GM21619 (cell line): ENCODE data around the gene CYP11A1.
"Not testable (repeated sequence)": the region's sequence is repeated elsewhere in the genome, so short reads cannot be mapped to it uniquely, and the experiment has no call there.

Experiments used
- ATAC-seq: cut with Tn5 transposase; IDR thresholded peaks from one replicate; pipeline ENCODE4 v1.9.1; 2021; ENCODE audit not compliant: unreplicated experiment

CYP11A1 gene

DNA sequence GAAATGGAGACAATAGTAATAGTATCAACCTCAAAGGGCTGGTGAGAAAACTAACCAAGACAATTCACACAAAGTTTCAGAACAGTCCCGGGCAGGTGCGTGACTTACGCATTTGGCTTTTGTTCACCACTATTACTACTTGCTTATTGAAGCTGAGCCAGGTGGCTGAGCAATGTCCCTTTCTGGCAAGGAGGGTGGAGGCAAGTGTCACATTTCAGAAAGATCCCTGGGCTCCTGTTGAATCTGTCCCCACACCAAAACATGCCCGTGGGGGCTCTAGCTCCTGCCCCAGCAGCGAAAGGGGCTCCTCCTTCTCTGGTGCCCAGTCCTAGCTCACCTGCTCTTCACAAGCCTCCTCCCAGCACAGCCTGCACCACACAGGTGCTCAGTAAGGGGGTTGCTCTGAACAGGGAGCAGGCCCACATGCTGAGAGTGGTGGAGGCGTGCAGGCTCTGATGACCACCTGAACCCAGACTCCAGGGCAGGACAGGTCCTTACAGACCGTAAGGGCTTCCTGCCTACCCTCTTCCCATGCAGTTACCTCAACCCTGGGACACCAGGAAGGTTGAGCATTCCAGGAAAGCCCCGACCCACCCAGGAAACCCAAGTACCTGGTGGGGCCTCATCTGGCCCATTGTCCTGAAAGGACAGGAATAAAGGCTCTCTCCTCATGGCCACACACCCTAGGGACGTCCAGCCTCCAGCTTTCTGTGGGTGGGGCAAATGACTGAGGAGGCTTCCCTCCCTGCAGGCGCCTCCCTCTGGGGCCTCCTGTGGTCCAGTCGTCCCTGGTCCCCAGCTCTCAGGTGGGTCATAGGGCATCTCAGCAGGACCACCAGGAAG, 33.7 kb upstream of the CYP11A1 start:
- ATAC-seq: no peak

GRCh38 chr15:74400313-74400860, 32.9 kb upstream of the CYP11A1 start:
- no peak for ATAC-seq

DNA sequence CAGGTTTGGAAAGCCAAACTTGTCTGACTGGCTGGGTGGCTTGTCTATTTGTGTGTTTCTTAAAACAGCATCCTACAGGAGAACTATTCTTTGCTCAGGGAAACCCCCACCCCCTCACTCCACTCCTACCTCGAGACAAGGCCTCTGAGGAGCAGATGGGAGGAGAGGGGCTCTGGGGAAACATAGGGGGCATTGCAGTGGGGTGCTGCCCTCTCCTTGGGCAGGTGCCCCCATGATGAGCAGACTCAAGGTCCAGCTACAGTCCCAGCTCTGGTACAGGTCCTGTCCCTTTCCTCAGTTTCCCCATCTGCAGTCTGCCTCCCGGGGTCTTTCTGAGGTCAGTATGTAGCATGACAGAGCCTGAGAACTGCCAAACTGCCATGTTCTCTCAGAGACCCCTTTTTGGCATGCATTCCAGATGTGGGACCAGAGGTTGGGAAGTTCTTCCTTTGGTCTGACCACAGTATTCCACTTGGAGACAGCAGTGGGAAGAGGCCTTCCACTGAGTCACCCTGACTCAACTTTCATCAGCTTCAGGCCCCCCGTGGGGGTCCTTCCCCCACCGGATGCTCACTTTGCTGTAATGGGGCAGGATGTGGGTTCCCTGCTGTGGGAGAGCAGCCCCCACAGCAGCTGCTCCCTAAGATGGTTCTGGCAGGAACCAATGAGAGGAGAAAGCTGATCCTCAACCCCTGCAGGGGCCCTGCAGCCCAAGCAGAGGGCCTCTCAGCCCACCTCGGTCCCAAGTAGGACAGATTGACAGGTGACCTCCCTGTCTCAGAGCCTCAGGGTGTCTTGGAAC, 32.3 kb upstream of the CYP11A1 start:
- ATAC-seq: no peak

GRCh38 chr15:74399100-74399499, 31.7 kb upstream of the CYP11A1 start:
- ATAC-seq: no peak

DNA sequence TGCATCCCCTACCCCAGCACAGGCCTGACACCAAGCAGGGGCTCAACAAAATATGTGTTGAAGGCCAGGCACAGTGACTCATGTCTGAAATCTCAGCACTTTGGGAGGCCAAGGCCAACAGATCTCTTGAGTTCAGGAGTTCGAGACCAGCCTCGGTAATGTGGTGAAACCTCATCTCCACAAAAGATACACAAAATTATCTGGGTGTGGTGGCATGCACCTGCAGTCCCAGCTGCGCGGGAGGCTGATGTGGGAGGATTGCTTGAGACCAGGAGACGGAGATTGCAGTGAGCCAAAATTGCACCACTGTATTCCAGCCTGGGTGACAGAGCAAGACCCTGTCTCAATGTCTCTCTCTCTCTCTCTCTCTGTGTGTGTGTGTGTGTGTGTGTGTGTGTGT, 30.7 kb upstream of the CYP11A1 start:
- no peak for ATAC-seq

DNA sequence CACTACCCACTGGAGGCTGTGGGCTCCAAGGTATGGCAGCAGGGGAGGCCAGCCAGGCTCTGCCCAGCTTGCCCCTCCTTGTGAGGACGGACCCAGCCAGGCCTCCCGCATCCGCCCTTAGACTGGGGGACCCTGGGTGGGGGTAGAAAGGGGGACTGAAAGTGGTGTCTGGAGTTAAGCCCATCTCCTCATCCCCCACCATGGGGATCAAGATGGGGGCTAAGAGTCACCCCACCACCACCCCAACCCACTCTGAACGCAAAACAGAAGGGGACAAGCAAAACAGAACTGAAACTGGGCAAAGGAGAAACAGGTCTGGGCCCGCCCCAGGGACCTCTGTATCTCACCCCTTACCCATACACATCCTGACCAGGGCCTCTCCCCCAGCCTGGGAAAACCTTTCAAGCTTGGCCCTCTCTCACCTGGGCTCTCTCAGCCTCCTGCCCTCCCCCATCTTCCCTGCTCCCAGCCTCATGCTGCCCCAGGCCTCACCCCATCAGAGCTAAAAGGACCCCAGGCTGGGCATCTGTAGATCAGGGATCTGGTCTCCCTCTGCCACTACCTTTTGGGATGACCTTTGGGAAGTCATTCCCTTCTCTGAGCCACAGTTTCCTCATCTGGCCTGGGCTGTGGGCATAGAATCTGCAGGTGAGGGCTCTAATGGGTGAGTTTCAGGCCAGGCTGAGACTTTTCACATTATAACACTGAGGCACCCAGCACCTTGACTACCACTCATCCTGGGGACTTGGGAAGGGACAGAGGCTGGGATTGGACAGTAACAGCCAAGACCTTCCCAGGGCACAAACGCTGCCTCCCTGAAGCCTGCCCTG, 30.0 kb upstream of the CYP11A1 start:
- peak; percentile 16 for ATAC-seq

DNA sequence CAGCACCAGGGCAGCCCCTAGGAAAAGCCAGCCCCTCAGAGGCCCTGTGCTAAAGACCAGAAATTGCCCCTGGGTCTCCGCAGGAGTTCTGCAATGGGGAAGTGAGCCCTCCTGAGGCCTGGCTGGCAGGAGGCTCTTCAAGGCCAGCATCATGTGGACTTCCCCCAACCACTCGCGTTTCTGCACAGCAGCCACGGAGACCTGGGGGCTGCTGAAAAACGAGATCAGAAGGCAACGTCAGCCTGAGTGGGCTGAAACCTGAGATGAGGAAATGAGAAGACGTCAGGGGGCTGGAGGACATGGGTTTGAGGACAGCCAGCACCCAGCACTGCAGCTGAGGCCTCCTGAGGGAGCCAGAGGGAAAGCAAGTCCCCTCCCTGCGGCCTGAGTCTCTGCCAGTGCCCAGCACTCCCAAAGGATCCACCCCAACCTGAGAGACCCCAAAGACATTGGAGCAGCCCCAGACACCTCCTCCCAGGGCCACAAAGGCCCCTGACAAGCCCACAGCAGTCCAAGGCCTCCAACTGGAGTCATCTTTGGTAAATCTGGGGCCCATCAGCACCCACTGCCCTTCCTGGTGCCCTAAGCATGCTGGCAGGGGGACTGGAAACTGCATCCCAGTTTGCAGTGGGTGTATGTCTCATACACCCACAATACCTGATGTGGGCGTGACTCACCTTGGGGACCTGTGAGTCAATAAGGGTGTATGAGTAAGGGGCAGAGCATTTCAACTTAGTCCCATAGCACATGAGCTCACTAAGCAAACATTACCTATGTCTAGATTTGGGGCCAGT, 29.2 kb upstream of the CYP11A1 start:
- ATAC-seq: peak; percentile 32

DNA sequence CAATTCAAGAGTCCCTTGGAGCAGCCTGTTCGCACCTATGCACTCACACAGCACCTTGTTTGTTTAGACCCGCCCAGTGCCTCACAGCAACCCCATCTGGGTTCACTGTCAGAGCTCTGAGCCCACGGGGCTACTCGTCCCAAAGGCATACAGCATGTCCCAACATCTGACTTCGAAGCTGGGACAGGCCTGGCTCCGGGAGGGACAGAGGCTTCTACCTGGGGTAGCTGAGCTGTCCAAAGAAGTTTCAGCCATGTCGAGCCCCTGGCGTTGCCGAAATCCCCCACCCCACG, 28.6 kb upstream of the CYP11A1 start:
- no peak for ATAC-seq

- no peak for ATAC-seq
Observed at GRCh38 chr15:74395319-74396145, 28.1 kb upstream of the CYP11A1 start.

GRCh38 chr15:74394090-74394846, 26.8 kb upstream of the CYP11A1 start:
- no peak for ATAC-seq

GRCh38 chr15:74393423-74393822, 26.0 kb upstream of the CYP11A1 start:
- ATAC-seq: no peak

- ATAC-seq: no peak
Observed at GRCh38 chr15:74392902-74393301, 25.5 kb upstream of the CYP11A1 start.

DNA sequence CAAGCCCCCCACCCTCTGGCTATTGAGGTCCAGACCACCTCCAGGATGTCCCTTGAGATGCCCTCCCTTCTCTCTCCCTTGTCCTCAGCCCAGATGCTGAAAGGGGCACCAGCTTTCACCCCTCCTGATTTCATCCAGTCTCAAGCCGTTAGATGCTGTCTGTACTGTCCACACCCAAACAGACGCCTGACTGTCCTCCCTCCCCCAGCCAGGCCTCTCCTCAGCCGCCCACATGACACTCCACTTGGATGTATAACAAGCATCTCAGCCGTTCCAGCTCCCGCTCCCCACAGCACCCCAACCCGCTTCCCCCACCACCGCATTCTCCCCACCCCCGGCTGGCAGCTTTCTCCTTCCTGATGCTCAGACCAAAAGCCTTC, 25.0 kb upstream of the CYP11A1 start:
- ATAC-seq: no peak

DNA sequence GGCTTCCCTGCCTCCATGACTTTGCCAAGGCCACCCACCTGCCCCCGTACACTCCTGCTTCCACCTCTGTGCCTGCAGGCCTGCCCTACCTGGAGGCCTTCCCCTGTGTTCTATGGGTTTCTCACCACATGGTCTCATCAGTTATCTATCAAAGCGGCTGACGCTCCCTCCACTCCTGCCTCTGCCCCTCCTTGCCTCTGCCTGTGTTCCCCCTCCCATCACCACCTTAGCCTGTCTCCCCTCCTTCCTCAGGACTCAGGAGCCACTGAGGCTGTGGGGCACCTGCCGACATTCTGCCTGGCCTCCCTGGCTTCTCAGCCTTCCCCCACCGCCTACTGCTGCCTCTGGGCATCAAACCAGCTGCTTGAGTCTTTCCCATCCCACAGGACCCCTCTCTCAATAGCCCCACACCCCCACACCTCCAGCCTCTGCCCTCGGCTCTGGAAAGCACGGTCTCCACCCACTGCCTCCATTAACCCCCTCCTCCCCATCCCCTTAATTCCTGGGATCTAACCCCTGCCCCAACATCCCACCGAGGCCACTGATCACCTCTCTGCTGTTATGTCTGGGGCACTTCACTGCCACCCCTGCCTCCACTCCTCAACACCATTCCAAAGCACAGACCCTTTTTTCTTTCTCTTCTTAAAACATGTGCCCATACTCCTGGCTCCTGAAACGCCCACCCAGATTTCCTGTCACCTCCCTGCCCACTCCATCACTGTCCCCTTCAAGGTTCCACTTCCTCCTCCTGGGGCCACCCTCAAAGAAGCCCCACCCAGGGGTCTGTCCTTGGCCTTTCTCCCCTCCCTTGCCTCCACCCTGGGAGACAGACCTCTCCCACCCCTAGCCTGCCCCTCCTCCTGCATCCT, 24.4 kb upstream of the CYP11A1 start:
- ATAC-seq: no peak

DNA sequence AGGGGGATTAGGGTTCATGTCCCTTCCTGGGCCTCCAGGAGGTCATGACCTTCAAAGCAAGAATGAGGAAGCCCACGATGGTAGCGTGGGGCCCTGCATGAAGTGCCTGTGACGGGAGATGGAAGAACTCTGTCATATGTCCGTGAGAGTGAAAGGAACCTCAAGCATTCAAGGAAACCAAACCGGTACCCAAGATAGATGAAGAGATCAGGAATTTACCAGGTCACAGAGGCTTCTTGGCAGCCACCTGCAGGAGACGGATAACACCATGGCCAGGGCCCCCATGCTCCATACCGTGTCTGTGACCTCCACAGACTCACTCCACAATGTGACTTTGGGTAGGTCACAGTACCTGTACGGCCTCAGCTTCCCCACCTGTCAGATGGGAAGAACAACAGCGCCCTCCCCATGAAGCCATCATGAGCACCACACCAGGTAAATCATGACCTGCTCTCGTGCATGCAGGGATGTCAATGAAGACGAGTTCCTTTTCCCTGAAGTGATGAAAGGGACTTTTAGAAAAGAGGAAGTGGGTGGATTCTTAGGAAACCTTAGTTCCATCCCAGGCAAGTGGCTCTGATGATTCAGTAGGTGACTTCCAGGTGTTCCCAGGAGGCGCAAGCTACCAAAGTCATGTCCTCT, 23.3 kb upstream of the CYP11A1 start:
- no peak for ATAC-seq

- not testable (repeated sequence) for ATAC-seq
Observed at GRCh38 chr15:74390049-74390646, 22.7 kb upstream of the CYP11A1 start.
